ENCODE measurements around the gene PHLDB2. TPM values are rescaled to one million over a fixed set of nuclear protein-coding genes. Genes with fewer than 3 reads are reported as not detected.

PHLDB2 gene
- total RNA-seq, 2 donors from 2014 or later: 15.3 to 32.3 TPM

DNA sequence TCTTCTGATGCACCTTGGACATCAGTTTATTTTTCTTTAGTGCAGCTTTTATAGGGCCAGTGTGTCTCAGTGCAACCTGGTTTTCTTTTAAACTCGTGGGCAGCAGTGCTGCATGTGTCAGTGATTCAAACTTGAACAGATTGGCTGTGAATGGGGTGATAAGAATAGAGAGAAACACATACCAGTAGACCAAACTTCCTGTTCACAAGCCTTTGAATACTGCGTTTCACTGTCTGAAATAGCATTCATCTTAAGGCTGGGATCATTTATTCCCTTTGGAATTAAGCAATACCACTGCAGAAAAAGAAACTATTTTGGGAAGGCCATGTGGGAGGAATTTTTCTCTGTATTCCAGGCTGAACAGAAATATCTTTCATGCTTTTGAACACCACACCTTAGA lies 51.7 kb downstream of the PHLDB2 start:
- no peaks in the 10 kb centered on the region for H3K4me1 ChIP-seq (replicated peaks)
- no peaks in the 10 kb centered on the region for H3K9me3 ChIP-seq
- no peaks in the 10 kb centered on the region for H3K27me3 ChIP-seq (replicated peaks; ENCODE audit: insufficient read depth)
- no peak overlapping the region for H3K27ac ChIP-seq
- DNase-seq (ENCODE audit: low spot score): no peak
- H3K4me3 ChIP-seq: no peak overlapping the region
- TF ChIP-seq POLR2AphosphoS5 (IDR thresholded peaks at IDR 0.05) (no peak), POLR2A (IDR thresholded peaks at IDR 0.05) (no peak)
- TF ChIP-seq, protein P1, sequence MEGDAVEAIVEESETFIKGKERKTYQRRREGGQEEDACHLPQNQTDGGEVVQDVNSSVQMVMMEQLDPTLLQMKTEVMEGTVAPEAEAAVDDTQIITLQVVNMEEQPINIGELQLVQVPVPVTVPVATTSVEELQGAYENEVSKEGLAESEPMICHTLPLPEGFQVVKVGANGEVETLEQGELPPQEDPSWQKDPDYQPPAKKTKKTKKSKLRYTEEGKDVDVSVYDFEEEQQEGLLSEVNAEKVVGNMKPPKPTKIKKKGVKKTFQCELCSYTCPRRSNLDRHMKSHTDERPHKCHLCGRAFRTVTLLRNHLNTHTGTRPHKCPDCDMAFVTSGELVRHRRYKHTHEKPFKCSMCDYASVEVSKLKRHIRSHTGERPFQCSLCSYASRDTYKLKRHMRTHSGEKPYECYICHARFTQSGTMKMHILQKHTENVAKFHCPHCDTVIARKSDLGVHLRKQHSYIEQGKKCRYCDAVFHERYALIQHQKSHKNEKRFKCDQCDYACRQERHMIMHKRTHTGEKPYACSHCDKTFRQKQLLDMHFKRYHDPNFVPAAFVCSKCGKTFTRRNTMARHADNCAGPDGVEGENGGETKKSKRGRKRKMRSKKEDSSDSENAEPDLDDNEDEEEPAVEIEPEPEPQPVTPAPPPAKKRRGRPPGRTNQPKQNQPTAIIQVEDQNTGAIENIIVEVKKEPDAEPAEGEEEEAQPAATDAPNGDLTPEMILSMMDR (IDR thresholded peaks at IDR 0.05): no peak
- WGBS: 13% methylated on average over 2 of the region's 2 CpGs
- no peaks in the 10 kb centered on the region for H3K36me3 ChIP-seq
- intact Hi-C loops (cut with DNase I): no loop called here

DNA sequence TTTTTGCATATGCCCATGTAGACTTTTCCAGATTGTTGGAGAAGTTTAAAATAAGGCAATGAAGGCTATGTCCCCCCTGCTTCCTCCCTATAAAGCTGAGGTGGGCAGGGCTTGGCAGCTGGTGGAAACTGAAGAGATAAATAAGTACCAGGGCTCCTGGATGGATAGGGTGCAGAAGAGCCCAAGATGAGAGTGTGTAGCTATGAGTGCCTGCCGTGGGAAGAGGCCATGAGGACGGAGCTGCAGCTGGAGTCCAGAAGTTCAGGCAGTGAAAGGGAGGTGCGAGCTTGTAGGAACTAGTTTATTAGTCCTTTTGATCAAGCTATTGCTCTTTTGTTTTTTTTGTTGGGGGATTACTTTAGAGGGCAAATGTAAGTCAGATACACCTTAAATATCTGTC lies 52.4 kb downstream of the PHLDB2 start:
- intact Hi-C loops (cut with DNase I): no loop called here
- TF ChIP-seq POLR2A (IDR thresholded peaks at IDR 0.05): no peak
- no peak for TF ChIP-seq POLR2AphosphoS5 (IDR thresholded peaks at IDR 0.05)
- TF ChIP-seq, protein P1 (IDR thresholded peaks at IDR 0.05): no peak
- Histone ChIP-seq H3K9me3 (no peaks in the 10 kb centered on the region), H3K36me3 (no peaks in the 10 kb centered on the region), H3K4me3 (no peak overlapping the region), H3K27me3 (replicated peaks; ENCODE audit: insufficient read depth) (no peaks in the 10 kb centered on the region), H3K4me1 (replicated peaks) (no peaks in the 10 kb centered on the region), H3K27ac (no peak overlapping the region)
- 48% methylated on average over 3 of the region's 3 CpGs for WGBS
- no peak for DNase-seq (ENCODE audit: low spot score)

DNA sequence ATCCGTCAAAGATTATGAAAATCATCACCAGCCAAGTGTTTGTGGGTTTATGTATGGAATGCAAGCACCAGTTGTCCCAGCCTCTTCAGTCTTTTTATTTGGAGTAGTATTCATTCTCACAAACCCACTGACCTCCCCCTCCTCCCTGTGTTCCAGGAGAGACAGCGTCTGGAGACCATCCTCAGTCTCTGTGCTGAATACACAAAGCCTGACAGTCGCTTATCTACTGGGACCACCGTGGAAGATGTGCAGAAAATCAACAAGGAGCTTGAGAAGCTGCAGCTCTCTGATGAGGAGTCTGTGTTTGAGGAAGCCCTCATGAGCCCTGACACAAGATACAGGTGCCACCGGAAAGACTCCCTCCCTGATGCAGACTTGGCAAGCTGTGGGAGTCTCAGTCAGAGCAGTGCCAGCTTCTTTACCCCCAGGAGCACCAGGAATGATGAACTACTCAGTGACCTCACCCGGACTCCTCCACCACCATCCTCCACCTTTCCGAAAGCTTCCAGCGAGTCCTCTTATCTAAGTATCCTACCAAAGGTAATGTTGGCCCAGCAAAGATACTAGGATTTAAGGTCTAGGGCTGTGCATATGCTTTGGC lies 54.2 kb downstream of the PHLDB2 start:
- 70% methylated on average over 8 of the region's 8 CpGs for WGBS
- intact Hi-C loops (cut with DNase I): no loop called here
- H3K4me1 ChIP-seq (replicated peaks): no peaks in the 10 kb centered on the region

DNA sequence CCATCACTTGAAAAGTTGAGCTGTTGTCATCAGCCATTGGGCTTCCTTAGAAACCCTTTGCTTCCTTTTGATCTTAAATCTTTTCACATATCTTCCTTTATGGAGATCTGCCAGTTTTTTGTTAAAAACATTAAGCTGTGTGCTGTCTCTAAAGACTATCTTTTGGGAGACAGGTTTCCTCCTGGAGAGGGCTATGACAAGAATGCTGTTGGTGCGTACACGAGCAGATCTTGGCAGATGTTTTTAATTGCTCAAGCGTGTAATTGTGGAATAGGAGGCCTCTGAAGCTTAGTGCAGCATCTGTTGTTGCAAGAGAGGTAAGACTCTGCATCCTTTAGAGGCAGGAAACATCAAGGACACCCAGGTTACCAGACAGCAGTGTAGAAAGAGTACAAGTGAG lies 56.8 kb downstream of the PHLDB2 start:
- TF ChIP-seq POLR2AphosphoS5 (IDR thresholded peaks at IDR 0.05): no peak
- no peak for TF ChIP-seq POLR2A (IDR thresholded peaks at IDR 0.05)
- TF ChIP-seq, protein P1 (IDR thresholded peaks at IDR 0.05): no peak
- Histone ChIP-seq H3K27ac (no peak overlapping the region), H3K27me3 (replicated peaks; ENCODE audit: insufficient read depth) (no peaks in the 10 kb centered on the region), H3K4me3 (no peak overlapping the region), H3K9me3 (no peaks in the 10 kb centered on the region), H3K36me3 (no peaks in the 10 kb centered on the region), H3K4me1 (replicated peaks) (no peaks in the 10 kb centered on the region)
- no peak for DNase-seq (ENCODE audit: low spot score)
- intact Hi-C loops (cut with DNase I): no loop called here
- WGBS: 25% methylated on average over 3 of the region's 3 CpGs

More for the DNA sequence above, 54.2 kb downstream of the PHLDB2 start:
- TF ChIP-seq, protein P1 (IDR thresholded peaks at IDR 0.05): no peak
- TF ChIP-seq POLR2A (IDR thresholded peaks at IDR 0.05): no peak
- Histone ChIP-seq H3K9me3 (no peaks in the 10 kb centered on the region), H3K36me3 (no peaks in the 10 kb centered on the region), H3K27me3 (replicated peaks; ENCODE audit: insufficient read depth) (no peaks in the 10 kb centered on the region), H3K27ac (no peak overlapping the region), H3K4me3 (no peak overlapping the region)
- no peak for DNase-seq (ENCODE audit: low spot score)

DNA sequence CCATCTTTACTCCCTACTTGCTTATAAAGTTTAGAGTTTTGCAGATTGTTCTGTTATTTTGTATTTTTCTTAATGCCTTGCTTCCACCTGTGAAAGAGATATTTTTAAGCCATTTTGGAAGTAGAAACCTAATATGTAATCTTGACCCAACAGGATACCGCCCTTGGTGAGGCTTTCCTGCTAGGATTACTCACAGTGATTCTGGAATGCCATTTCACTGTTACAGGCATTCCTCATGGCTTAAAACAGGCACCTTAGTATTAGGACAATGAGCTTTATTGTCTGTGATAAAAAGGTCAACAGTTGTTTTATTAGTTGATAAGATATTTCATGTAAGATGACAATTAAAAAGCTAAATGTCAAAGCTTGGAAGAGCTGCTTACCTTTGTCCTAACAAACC lies 58.2 kb downstream of the PHLDB2 start:
- Histone ChIP-seq H3K4me1 (replicated peaks) (no peaks in the 10 kb centered on the region), H3K27me3 (replicated peaks; ENCODE audit: insufficient read depth) (no peaks in the 10 kb centered on the region), H3K36me3 (no peaks in the 10 kb centered on the region), H3K9me3 (no peaks in the 10 kb centered on the region), H3K4me3 (no peak overlapping the region), H3K27ac (no peak overlapping the region)
- no peak for TF ChIP-seq POLR2A (IDR thresholded peaks at IDR 0.05)
- no peak for TF ChIP-seq POLR2AphosphoS5 (IDR thresholded peaks at IDR 0.05)
- TF ChIP-seq, protein P1 (IDR thresholded peaks at IDR 0.05): no peak
- intact Hi-C loops (cut with DNase I): no loop called here
- WGBS: 58% methylated on average over 1 of the region's 1 CpG
- DNase-seq (ENCODE audit: low spot score): no peak
